AG09309 (cell line): ENCODE results near the gene REG4.
A peak's percentile ranks its signal among the peaks of the same experiment; 100 is the strongest.

Experiments
- DNase-seq: peaks from one replicate; pipeline ENCODE4 v3.0.0-alpha.2; 2010; ENCODE audit warnings: low read depth
- H3K4me3 ChIP-seq: 2 replicates; pipeline ENCODE4 v1.5.1; 2011; ENCODE audit warnings: mild to moderate bottlenecking, low read depth, low read length, moderate library complexity; ENCODE audit not compliant: control insufficient read depth
- TF ChIP-seq, protein P1 (sequence below): IDR thresholded peaks from 2 replicates; pipeline ENCODE4 v1.5.1; 2011; ENCODE audit warnings: mild to moderate bottlenecking, low read depth, low read length, inconsistent platforms; ENCODE audit not compliant: insufficient read depth, control insufficient read depth; ENCODE audit errors: missing control alignments

Gene REG4

DNA sequence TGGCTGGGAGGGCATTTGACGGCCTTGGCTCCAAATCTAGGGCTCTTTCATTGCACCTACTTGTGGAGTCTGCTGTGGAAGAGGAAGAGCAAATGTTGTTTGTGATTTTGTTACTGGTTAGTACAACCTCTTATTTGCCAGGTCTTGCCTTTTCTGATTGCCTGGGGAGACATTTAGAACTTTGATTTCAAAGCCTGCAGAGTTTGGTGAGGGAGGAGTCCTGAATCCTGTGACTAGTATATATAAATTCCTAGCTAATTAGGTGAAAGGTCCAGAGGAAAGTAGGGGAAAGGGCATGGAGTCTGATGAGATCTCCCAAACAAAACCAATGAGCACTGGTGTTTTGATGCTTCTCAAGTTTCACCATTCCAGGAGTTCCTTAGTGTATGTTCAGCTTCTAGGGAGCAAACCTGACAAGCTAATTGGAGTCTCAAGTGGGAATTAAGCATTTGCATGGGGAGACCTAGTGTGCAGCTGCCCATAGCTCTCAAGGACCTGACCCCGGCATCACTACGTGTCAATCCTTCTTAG, 37.5 kb downstream of the REG4 start:
- no peak overlapping the region for H3K4me3 ChIP-seq
- TF ChIP-seq, protein P1, sequence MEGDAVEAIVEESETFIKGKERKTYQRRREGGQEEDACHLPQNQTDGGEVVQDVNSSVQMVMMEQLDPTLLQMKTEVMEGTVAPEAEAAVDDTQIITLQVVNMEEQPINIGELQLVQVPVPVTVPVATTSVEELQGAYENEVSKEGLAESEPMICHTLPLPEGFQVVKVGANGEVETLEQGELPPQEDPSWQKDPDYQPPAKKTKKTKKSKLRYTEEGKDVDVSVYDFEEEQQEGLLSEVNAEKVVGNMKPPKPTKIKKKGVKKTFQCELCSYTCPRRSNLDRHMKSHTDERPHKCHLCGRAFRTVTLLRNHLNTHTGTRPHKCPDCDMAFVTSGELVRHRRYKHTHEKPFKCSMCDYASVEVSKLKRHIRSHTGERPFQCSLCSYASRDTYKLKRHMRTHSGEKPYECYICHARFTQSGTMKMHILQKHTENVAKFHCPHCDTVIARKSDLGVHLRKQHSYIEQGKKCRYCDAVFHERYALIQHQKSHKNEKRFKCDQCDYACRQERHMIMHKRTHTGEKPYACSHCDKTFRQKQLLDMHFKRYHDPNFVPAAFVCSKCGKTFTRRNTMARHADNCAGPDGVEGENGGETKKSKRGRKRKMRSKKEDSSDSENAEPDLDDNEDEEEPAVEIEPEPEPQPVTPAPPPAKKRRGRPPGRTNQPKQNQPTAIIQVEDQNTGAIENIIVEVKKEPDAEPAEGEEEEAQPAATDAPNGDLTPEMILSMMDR: no peak
- peak; percentile 29 for DNase-seq

- TF ChIP-seq, protein P1: no peak
- H3K4me3 ChIP-seq: no peak overlapping the region
- DNase-seq: no peak
Observed at GRCh38 chr1:119772298-119772697, 39.0 kb downstream of the REG4 start.

DNA sequence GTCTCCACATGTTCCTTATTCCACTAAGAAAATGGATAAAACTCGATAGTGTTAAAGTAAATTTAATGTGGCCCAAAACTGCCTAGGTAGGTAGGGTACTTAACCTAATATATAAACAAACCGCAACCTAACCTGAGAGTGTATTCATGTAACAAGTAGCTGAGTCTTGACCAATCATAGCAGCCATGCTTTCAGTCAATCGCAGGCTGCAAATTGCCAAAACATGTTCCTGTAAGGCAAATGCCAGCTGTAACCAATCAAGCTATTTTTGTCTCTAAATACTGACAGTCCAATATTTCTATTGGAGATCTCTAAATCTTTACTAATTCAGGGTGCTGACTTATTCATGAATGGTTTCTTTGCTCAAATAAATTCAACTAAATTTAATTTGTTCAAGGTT, 39.5 kb downstream of the REG4 start:
- no peak for DNase-seq
- H3K4me3 ChIP-seq: no peak overlapping the region
- TF ChIP-seq, protein P1: no peak

DNA sequence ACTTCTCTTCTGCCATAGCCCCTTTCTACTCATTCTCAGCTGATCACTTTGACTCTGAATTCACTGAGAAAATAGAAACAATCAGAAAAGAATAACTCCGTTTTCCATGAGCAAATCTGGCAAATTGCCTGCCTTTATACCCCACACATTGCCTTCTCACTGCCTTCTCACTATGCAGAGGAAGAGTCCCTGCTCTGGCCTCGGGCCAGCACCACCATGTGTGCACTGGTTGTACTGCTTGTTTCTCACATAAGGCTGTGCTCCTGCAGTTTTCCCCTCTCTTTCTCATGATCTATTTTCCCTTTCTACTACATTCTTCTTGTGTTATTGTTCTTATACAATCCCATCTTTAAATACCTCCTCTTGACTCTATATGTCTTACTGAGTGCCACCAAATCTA, 40.2 kb downstream of the REG4 start:
- TF ChIP-seq, protein P1: no peak
- no peak overlapping the region for H3K4me3 ChIP-seq
- no peak for DNase-seq

- no peak within 1 kb of the TSS for H3K4me3 ChIP-seq
- TF ChIP-seq, protein P1: no peak
- no peak for DNase-seq
Observed at GRCh38 chr1:119768778-119769177, 42.5 kb downstream of the REG4 start, which contains the start of gene HMGCS2. TSS of gene HMGCS2 (minus strand) at chr1:119768905. CDS start at chr1:119768844, 61 bp downstream.

- DNase-seq: no peak
- TF ChIP-seq, protein P1: no peak
- no peak overlapping the region for H3K4me3 ChIP-seq
Observed at GRCh38 chr1:119767486-119767885, 43.8 kb downstream of the REG4 start.
